Right lobe of liver (tissue), 6 donors: ENCODE results near the gene FAM78A. TPM values are rescaled to one million over a fixed set of nuclear protein-coding genes. Genes with fewer than 3 reads are reported as not detected.

Source experiments
- ATAC-seq, 4 donors: fragments of 200-7000 bp; cut with Tn5 transposase; one replicate each; pipeline ENCODE4 v1.9.1; 2020; ENCODE audit warnings: mild to moderate bottlenecking in 4 of 4, moderate library complexity in 4 of 4
- DNase-seq, 3 donors: peaks; one replicate each; pipeline ENCODE4 v3.0.0-alpha.2; 2020
- H3K27ac ChIP-seq, 3 donors: fragments of 200-600 bp; one replicate each; pipeline ENCODE4 v1.8.0; 2022
- H3K27me3 ChIP-seq, 2 donors: fragments of 200-600 bp; one replicate each; pipeline ENCODE4 v1.8.0; 2022
- H3K36me3 ChIP-seq, 4 donors: fragments of 200-600 bp; sonication (generic) in 1 of 4; one replicate each; pipeline versions ENCODE4 v1.5.1 to v1.8.0; 2017 to 2022; ENCODE audit warnings: control low read depth in 1 of 4
- H3K4me1 ChIP-seq, 4 donors: fragments of 200-600 bp; sonication (generic) in 1 of 4; one replicate each; pipeline versions ENCODE4 v1.5.1 to v1.8.0; 2017 to 2022; ENCODE audit warnings: control low read depth in 1 of 4
- H3K4me3 ChIP-seq, 3 donors: fragments of 200-600 bp; one replicate each; pipeline ENCODE4 v1.8.0; 2022
- H3K9me3 ChIP-seq, 4 donors: fragments of 200-600 bp; sonication (generic) in 1 of 4; one replicate each; pipeline versions ENCODE4 v1.5.1 to v1.8.0; 2017 to 2022; ENCODE audit warnings: control low read depth in 1 of 4
- CTCF ChIP-seq, 4 donors: fragments of 200-600 bp in 3 of 4; fragments of 450-650 bp in 1 of 4; IDR thresholded peaks; one replicate each; pipeline versions ENCODE4 v1.5.1 to v1.8.0; 2016 to 2022; ENCODE audit warnings: antibody characterized with exemption in 4 of 4, mild to moderate bottlenecking in 2 of 4
- POLR2A ChIP-seq: fragments of 450-650 bp; IDR thresholded peaks from one replicate; pipeline ENCODE4 v1.6.1; 2017; ENCODE audit warnings: antibody characterized with exemption, mild to moderate bottlenecking
- WGBS: methylation state at CpG from one replicate; pipeline ENCODE4 v1.1.6; 2018; ENCODE audit warnings: low coverage, low lambda C conversion rate; ENCODE audit not compliant: insufficient coverage; ENCODE audit errors: missing lambda C conversion rate; 5-methylcytosine and 5-hydroxymethylcytosine counted together
- intact Hi-C, 2 donors: fragments of 100-400 bp; cut with DNase I; formaldehyde crosslinking; loops; one replicate each; pipeline versions ENCODE4 v1.11.2 to v1.14.1; 2022
- total RNA-seq, 6 experiments: library from RNA; depleted of rRNA in 2 of 6; stranded (reverse); fragments of >200 nt in 2 of 6; fragmentation: NEBNext Ultra II Directional in 3 of 6; extraction: Animal tissue kit (Norgen Biotek cat#: 25700) in 3 of 6; gene quantifications; one replicate each; pipeline versions ENCODE4 v1.1.0 to v1.2.4, GENCODE V29; 2016 to 2023
- donor health status: DM: no; HTN: yes; CAD: no.
- donor health status: DM: no; HTN: no; CAD: no.
- donor health status: DM: no; HTN: no; CAD: no.
- donor health status: DM: no; HTN: yes; CAD: no.
- donor health status: DM: no; HTN: yes; CAD: no.

Gene FAM78A
- total RNA-seq, 6 experiments from 2014 or later: 0.92 to 2.4 (median 1.6) TPM

- no peaks in the 10 kb centered on the region for H3K27me3 ChIP-seq
- intact Hi-C loops: no loop called here
- DNase-seq (peak in 1 of 3 donors; percentile 47), ATAC-seq (no peak)
- peaks cover 0 to 6% (median 0%) of the 10 kb centered on the region in 4 donors for H3K36me3 ChIP-seq
- H3K9me3 ChIP-seq: no peaks in the 10 kb centered on the region
- no peak overlapping the region for H3K27ac ChIP-seq
- H3K4me1 ChIP-seq: peaks cover 0 to 4% (median 0%) of the 10 kb centered on the region in 4 donors
- H3K4me3 ChIP-seq: no peak overlapping the region
- 51% methylated on average over 6 of the region's 15 CpGs for WGBS
- TF ChIP-seq POLR2A (no peak), CTCF (IDR thresholded peaks at IDR 0.05) (no peak)
Measured at GRCh38 chr9:131258186-131258585, 18.1 kb downstream of the FAM78A start.

GRCh38 chr9:131257266-131258025 is 18.9 kb downstream of the FAM78A start:
- ATAC-seq: no peak
- Histone ChIP-seq H3K27me3 (no peaks in the 10 kb centered on the region), H3K4me3 (no peak overlapping the region), H3K36me3 (peaks cover 0 to 6% (median 0%) of the 10 kb centered on the region in 4 donors), H3K9me3 (no peaks in the 10 kb centered on the region), H3K4me1 (peaks cover 0 to 4% (median 0%) of the 10 kb centered on the region in 4 donors), H3K27ac (peak overlapping the region in 1 of 3 donors; percentile 44)
- WGBS: 90% methylated on average over 10 of the region's 15 CpGs
- peak in 1 of 3 donors; percentile 50 for DNase-seq
- TF ChIP-seq POLR2A (no peak), CTCF (IDR thresholded peaks at IDR 0.05) (no peak)
- intact Hi-C loops: no loop called here

- peaks cover 0 to 6% (median 0%) of the 10 kb centered on the region in 4 donors for H3K36me3 ChIP-seq
- H3K4me1 ChIP-seq: peaks cover 0 to 4% (median 0%) of the 10 kb centered on the region in 4 donors
- H3K4me3 ChIP-seq: no peak overlapping the region
- intact Hi-C loops: no loop called here
- DNase-seq: peak in 1 of 3 donors; percentile 50
- H3K27ac ChIP-seq: peak overlapping the region; percentile 26 to 43 (median 40)
- ATAC-seq: no peak
- no peaks in the 10 kb centered on the region for H3K9me3 ChIP-seq
- TF ChIP-seq CTCF (IDR thresholded peaks at IDR 0.05) (no peak), POLR2A (no peak)
- WGBS: 36% methylated on average over 3 of the region's 8 CpGs
- no peaks in the 10 kb centered on the region for H3K27me3 ChIP-seq
Measured at GRCh38 chr9:131255676-131256197, 20.6 kb downstream of the FAM78A start.

GRCh38 chr9:131254626-131255025 is 21.7 kb downstream of the FAM78A start:
- no peak for TF ChIP-seq POLR2A
- TF ChIP-seq CTCF (IDR thresholded peaks at IDR 0.05): no peak
- Histone ChIP-seq H3K27ac (no peak overlapping the region), H3K4me3 (no peak overlapping the region), H3K9me3 (no peaks in the 10 kb centered on the region), H3K36me3 (peaks cover 0 to 2% (median 0%) of the 10 kb centered on the region in 4 donors), H3K27me3 (no peaks in the 10 kb centered on the region), H3K4me1 (peaks cover 0 to 4% (median 0%) of the 10 kb centered on the region in 4 donors)
- WGBS: 60% methylated on average over 10 of the region's 14 CpGs
- ATAC-seq (no peak), DNase-seq (no peak)
- intact Hi-C loops: no loop called here
